Thoracic aorta (tissue), 2 donors: ENCODE measurements around the gene OOSP3. TPM values are rescaled to one million over a fixed set of nuclear protein-coding genes. Genes with fewer than 3 reads are reported as not detected.
"Not testable (repeated sequence)": the region's sequence is repeated elsewhere in the genome, so short reads cannot be mapped to it uniquely, and the experiment has no call there.

ENCODE experiments used
- ATAC-seq: fragments of 150-250 bp; one replicate; pipeline ENCODE4 v1.8.0; 2017; ENCODE audit warnings: low read depth; ENCODE audit not compliant: insufficient number of reproducible peaks, low FRiP score
- DNase-seq: peaks from one replicate; pipeline ENCODE4 v3.0.0-alpha.2; 2020; ENCODE audit warnings: low spot score
- H3K27ac ChIP-seq, 2 donors: fragments of 200-600 bp; sonication (generic); 1 replicate in 1 of 2; 2 replicates in 1 of 2; pipeline ENCODE4 v1.5.1; 2016; ENCODE audit warnings: mild to moderate bottlenecking in 2 of 2, moderate library complexity in 2 of 2
- H3K27me3 ChIP-seq: fragments of 200-600 bp; sonication (generic); replicated peaks from 2 replicates; pipeline ENCODE4 v1.6.0; 2016; ENCODE audit warnings: mild to moderate bottlenecking; ENCODE audit not compliant: insufficient read depth
- H3K36me3 ChIP-seq: fragments of 200-600 bp; sonication (generic); one replicate; pipeline ENCODE4 v1.5.1; 2016
- H3K4me1 ChIP-seq, 2 donors: fragments of 200-600 bp; sonication (generic); 1 replicate in 1 of 2; 2 replicates in 1 of 2; pipeline versions ENCODE4 v1.5.1 to v1.6.0; 2016; ENCODE audit warnings: low read depth in 2 of 2, mild to moderate bottlenecking in 1 of 2; ENCODE audit not compliant: control insufficient read depth in 1 of 2
- H3K4me3 ChIP-seq: fragments of 200-600 bp; sonication (generic); 2 replicates; pipeline ENCODE4 v1.5.1; 2016; ENCODE audit warnings: mild to moderate bottlenecking
- H3K9me3 ChIP-seq: fragments of 200-600 bp; sonication (generic); 2 replicates; pipeline ENCODE4 v1.5.1; 2016
- total RNA-seq, 2 donors: library from RNA; depleted of rRNA; stranded (reverse); fragments of >200 nt; gene quantifications; one replicate each; pipeline versions ENCODE4 v1.1.0 to v1.2.3, GENCODE V29; 2016
- TF ChIP-seq, protein P1 (sequence below): fragments of 200-600 bp; sonication (generic); IDR thresholded peaks from one replicate; pipeline ENCODE4 v1.5.1; 2019; ENCODE audit warnings: antibody characterized with exemption

The OOSP3 gene
- total RNA-seq, 2 donors from 2014 or later: not detected

- ATAC-seq (no peak), DNase-seq (no peak)
- H3K36me3 ChIP-seq: no peaks in the 10 kb centered on the region
- H3K9me3 ChIP-seq: no peaks in the 10 kb centered on the region
- no peaks in the 10 kb centered on the region for H3K4me1 ChIP-seq
- TF ChIP-seq, protein P1, sequence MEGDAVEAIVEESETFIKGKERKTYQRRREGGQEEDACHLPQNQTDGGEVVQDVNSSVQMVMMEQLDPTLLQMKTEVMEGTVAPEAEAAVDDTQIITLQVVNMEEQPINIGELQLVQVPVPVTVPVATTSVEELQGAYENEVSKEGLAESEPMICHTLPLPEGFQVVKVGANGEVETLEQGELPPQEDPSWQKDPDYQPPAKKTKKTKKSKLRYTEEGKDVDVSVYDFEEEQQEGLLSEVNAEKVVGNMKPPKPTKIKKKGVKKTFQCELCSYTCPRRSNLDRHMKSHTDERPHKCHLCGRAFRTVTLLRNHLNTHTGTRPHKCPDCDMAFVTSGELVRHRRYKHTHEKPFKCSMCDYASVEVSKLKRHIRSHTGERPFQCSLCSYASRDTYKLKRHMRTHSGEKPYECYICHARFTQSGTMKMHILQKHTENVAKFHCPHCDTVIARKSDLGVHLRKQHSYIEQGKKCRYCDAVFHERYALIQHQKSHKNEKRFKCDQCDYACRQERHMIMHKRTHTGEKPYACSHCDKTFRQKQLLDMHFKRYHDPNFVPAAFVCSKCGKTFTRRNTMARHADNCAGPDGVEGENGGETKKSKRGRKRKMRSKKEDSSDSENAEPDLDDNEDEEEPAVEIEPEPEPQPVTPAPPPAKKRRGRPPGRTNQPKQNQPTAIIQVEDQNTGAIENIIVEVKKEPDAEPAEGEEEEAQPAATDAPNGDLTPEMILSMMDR: no peak
- no peak overlapping the region for H3K27ac ChIP-seq
- H3K4me3 ChIP-seq: no peak overlapping the region
- no peaks in the 10 kb centered on the region for H3K27me3 ChIP-seq
Measured at GRCh38 chr11:59842316-59842715, 36.3 kb upstream of the OOSP3 start.

GRCh38 chr11:59845399-59845798 lies 33.2 kb upstream of the OOSP3 start, which contains the start of gene CBLIF:
Gene CBLIF, minus strand, starts transcription at chr11:59845499. Its CDS starts 46 bp downstream, at chr11:59845453.
- ATAC-seq (no peak), DNase-seq (no peak)
- no peaks in the 10 kb centered on the region for H3K27me3 ChIP-seq
- H3K4me1 ChIP-seq: no peaks in the 10 kb centered on the region
- TF ChIP-seq, protein P1: no peak
- H3K9me3 ChIP-seq: no peaks in the 10 kb centered on the region
- no peak within 1 kb of the TSS for H3K27ac ChIP-seq
- no peak within 1 kb of the TSS for H3K4me3 ChIP-seq
- no peaks in the 10 kb centered on the region for H3K36me3 ChIP-seq

DNA sequence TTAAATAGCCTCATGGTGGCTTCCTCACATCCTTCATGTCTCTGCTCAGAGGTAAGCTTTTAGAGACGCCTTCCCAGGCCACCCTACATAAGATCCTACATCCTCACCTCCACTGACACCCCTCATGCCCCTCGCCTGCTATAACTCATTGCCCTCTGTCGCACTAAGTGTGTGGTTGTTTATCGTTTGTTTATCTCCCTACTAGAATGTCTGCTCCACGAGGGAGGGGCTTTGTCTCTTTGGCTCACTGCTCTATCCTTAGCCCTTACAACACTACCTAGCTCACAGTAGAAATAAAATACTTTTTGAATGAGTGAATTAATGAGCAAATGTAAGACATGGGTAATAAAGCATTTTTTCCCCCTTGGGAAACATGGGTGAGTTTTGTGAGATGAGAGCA lies 32.0 kb upstream of the OOSP3 start:
- Histone ChIP-seq H3K27me3 (no peaks in the 10 kb centered on the region), H3K9me3 (no peaks in the 10 kb centered on the region), H3K4me1 (no peaks in the 10 kb centered on the region), H3K36me3 (no peaks in the 10 kb centered on the region), H3K27ac (no peak overlapping the region), H3K4me3 (no peak overlapping the region)
- TF ChIP-seq, protein P1: no peak
- ATAC-seq: no peak
- no peak for DNase-seq

DNA sequence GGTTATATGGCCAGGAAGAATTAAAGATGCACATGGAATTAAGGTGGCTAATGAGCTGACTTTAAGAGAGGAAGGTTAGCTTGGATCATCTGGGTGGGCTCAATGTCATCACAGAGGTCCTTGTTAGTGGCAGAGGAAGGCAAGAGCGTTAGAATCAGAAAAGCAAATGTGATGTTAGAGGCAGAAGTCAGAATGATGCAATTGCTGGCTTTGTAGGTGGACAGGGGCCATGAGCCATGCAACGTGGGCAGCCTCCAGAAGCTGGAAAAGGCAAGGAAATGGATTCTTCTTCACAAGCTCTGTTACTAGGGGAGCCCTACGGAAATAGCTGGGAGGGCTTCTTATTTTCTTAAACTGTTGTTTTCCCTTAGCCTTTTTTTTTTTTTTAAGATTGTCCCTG lies 31.0 kb upstream of the OOSP3 start:
- TF ChIP-seq, protein P1: no peak
- no peaks in the 10 kb centered on the region for H3K9me3 ChIP-seq
- H3K27ac ChIP-seq: no peak overlapping the region
- no peak for ATAC-seq
- DNase-seq: no peak
- H3K36me3 ChIP-seq: no peaks in the 10 kb centered on the region
- no peak overlapping the region for H3K4me3 ChIP-seq
- no peaks in the 10 kb centered on the region for H3K4me1 ChIP-seq
- no peaks in the 10 kb centered on the region for H3K27me3 ChIP-seq

- H3K9me3 ChIP-seq, H3K36me3 ChIP-seq, H3K4me1 ChIP-seq, H3K4me3 ChIP-seq, H3K27ac ChIP-seq, H3K27me3 ChIP-seq, DNase-seq, ATAC-seq: not testable (repeated sequence)
Measured at GRCh38 chr11:59848439-59848838, 30.1 kb upstream of the OOSP3 start.

DNA sequence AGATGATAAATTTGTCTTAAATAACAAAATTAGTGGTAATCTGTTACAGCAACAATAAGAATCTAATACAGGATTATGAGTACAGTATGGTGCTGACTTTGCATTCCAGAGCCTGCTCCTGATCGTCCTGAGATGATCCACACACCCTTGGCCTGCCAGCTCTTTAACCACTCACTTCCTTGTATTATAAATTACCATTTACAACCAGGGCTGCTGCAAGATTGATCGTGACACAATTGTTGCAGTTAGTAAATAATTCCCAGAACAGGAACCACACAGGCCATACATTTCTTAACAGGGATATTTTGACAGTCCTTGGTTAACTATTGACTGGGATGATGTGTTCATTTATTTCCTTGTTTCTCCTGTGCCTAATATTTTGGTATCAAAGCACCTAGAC lies 29.5 kb upstream of the OOSP3 start:
- TF ChIP-seq, protein P1: no peak
- no peak overlapping the region for H3K4me3 ChIP-seq
- H3K27ac ChIP-seq: no peak overlapping the region
- no peaks in the 10 kb centered on the region for H3K9me3 ChIP-seq
- no peak for DNase-seq
- no peak for ATAC-seq
- no peaks in the 10 kb centered on the region for H3K36me3 ChIP-seq
- no peaks in the 10 kb centered on the region for H3K4me1 ChIP-seq
- no peaks in the 10 kb centered on the region for H3K27me3 ChIP-seq

- H3K4me3 ChIP-seq, H3K36me3 ChIP-seq, H3K27me3 ChIP-seq, H3K9me3 ChIP-seq, H3K27ac ChIP-seq, H3K4me1 ChIP-seq, DNase-seq, ATAC-seq: not testable (repeated sequence)
Measured at GRCh38 chr11:59849551-59849950, 29.0 kb upstream of the OOSP3 start.

- not testable (repeated sequence) for H3K4me1 ChIP-seq, DNase-seq, H3K27me3 ChIP-seq, H3K27ac ChIP-seq, H3K4me3 ChIP-seq, ATAC-seq, H3K9me3 ChIP-seq, H3K36me3 ChIP-seq
Measured at GRCh38 chr11:59851416-59851815, 27.2 kb upstream of the OOSP3 start.
